HG02798 (cell line): Measurements from ENCODE around the gene ZCCHC7.
"Not testable (repeated sequence)": the region's sequence is repeated elsewhere in the genome, so short reads cannot be mapped to it uniquely, and the experiment has no call there.

Experiments
- ATAC-seq: cut with Tn5 transposase; IDR thresholded peaks from one replicate; pipeline ENCODE4 v1.9.1; 2021; ENCODE audit warnings: mild to moderate bottlenecking; ENCODE audit not compliant: unreplicated experiment, poor library complexity

Gene ZCCHC7

GRCh38 chr9:37202091-37202490 is 81.7 kb downstream of the ZCCHC7 start:
- no peak for ATAC-seq

DNA sequence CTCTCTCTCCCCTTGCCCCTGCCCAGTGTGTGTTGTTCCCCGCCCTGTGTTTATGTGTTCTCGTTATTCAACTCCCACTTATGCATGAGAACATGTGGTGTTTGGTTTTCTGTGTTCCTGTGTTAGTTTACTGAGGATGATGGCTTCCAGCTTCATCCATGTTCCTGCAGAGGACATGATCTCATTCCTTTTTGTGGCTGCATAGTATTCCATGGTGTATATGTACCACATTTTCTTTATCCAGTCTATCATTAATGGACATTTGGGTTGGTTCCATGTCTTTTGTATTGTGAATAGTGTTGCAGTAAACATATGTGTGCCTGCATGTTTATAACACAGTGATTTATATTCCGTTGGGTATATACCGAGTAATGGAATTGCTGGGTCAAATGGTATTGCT is 83.1 kb downstream of the ZCCHC7 start:
- not testable (repeated sequence) for ATAC-seq

DNA sequence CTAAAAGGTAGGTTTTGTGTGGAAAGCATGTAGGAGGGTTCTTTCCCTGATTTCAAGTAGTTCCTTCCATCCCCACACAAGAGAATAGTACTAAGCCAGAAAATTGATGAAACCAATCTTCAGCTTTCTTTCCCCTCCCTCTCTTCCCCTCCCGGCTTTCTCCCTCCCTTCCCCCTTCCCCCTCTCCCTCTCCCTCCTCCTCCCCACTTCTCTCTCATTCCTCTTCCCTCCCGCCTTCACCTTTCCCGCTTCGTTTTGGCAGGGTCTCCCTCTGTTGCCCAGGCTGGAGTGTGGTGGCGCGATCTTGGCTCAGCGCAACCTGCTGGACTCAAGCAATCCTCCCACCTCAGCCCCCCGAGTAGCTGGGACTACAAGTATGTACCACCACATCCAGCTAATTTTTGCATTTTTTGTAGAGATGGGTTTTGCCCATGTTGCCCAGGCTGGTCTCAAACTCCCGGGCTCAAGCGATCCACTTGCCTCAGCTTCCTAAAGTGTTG is 85.8 kb downstream of the ZCCHC7 start:
- no peak for ATAC-seq

- ATAC-seq = no peak
Measured at GRCh38 chr9:37209431-37210386, 89.3 kb downstream of the ZCCHC7 start.

GRCh38 chr9:37210737-37211523 is 90.6 kb downstream of the ZCCHC7 start:
- ATAC-seq = no peak

- no peak for ATAC-seq
Measured at GRCh38 chr9:37212435-37212834, 92.1 kb downstream of the ZCCHC7 start.

- ATAC-seq = no peak
Measured at GRCh38 chr9:37215381-37215780, 95.0 kb downstream of the ZCCHC7 start.

DNA sequence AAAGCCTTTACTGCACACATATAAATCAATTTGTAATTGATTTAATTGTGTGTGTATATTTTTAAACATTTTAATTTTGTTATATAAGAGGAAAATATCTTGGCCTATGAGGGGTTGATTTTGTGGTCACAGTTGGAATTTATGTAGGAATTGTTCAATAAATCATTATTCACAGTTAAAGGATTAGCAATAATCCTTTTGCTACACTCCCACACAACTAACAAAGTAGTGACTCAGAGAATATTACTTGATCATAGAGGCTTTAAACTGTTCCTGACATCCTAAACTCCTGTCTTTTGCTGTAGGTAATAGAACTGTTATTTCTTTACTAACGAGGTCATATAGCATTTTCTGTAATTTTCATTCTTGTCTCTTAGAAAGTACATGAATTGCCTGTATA is 95.5 kb downstream of the ZCCHC7 start:
- no peak for ATAC-seq

GRCh38 chr9:37217161-37217560 is 96.8 kb downstream of the ZCCHC7 start:
- no peak for ATAC-seq

- ATAC-seq = no peak
Measured at GRCh38 chr9:37218800-37219425, 98.5 kb downstream of the ZCCHC7 start.

GRCh38 chr9:37220971-37221370 is 100.6 kb downstream of the ZCCHC7 start:
- ATAC-seq = no peak

GRCh38 chr9:37221489-37222106 is 101.2 kb downstream of the ZCCHC7 start:
- no peak for ATAC-seq

GRCh38 chr9:37229455-37229854 is 109.1 kb downstream of the ZCCHC7 start:
- ATAC-seq = no peak

DNA sequence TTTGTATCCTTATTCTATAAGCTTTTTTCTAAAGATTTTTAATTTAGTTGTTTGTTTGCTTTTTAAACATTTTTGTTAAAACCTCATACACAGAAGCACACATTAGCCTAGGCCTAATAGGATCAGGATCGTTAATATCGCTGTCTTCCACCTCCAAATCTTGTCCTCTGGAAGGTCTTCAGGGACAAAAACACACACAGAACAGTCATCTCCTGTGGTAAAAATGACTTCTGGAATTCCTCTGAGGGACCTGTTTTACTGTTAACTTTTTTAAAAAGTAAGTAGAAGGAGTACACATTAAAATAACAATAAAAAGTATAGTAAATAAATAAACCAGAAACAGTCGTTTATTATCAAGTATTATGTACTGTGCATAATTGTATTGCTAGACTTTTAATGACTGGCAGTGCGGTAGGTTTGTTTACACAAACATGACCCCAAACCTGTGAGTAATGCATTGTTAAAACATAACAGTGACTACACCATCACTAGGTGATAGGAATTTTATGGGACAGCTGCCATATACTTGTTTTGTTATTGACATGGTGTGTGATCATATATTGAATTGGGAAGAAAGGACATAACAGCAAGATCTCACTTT is 109.6 kb downstream of the ZCCHC7 start:
- ATAC-seq = no peak

- no peak for ATAC-seq
Measured at GRCh38 chr9:37236822-37237221, 116.4 kb downstream of the ZCCHC7 start.

- ATAC-seq = no peak
Measured at GRCh38 chr9:37238122-37238521, 117.7 kb downstream of the ZCCHC7 start.

DNA sequence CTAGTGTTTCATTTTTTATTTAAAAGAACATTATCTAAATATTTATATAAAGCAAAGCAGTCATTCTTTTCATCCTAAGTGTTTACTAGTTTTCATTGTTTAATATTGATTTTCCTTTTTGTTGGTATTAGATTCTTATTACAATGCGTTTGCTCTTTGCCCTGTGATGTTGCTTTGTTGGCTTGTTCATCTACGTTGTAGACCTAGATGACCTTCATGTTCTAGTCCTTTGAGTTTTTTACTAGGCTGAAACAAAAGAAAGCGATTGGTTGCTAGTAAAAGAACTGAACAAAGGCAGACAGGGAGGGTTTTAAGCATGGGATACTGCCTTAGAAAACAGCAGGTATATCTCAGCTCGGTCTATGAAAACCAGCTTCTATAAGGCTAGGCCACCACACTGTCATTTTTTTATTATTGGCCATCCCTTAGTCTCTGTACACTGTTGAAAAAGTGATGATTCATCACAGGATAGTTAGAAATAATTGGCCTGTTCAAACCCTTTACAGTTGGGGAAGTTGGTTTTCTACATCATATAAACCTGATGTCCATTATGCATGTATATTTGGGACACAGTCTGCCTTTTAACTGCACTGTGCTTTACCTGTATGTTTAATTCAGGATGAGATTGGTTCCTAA is 119.0 kb downstream of the ZCCHC7 start:
- ATAC-seq = no peak

DNA sequence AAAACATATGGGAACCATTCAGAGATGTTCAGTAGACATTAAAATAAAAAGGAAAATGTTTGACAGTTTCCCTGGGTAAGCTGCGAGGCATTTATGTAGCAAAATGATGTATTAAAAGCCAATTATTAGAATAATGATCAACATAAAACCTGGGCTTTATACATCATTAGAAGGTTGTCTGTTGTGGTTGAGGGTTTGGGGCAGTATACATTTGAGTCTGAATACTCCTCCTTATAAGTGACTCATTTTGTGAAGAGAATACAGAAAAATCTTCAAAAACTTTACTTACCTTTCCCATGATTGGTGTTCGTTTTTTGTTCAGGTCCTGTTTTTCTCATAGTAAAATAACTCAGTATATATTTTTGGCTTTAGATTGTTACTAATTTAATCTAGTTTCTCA is 119.5 kb downstream of the ZCCHC7 start:
- no peak for ATAC-seq

DNA sequence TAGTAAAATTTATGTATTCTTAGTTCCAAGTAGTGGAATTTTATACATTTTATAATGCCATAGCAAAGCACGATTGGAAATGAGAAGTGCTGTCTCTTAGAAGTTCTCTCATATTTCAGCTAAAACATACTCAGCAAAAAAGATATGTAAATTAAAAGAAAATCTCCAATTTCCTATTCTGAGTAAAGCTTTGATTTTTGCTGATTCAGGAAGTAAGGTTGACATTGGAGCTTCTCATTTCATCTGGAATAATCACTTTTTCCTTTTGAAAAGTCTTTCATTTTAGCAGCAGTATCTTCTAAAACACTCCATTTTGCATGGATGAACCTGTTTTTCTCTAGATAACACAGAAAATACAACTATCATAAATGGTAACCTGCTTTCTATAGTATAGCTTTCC is 121.0 kb downstream of the ZCCHC7 start:
- ATAC-seq = no peak
